Tibial artery (tissue), 4 donors: ENCODE data around the gene MAL.

Source experiments
- DNase-seq, 2 donors: peaks; one replicate each; pipeline ENCODE4 v3.0.0-alpha.2; 2019
- H3K27ac ChIP-seq, 2 donors: fragments of 200-600 bp; sonication (generic) in 1 of 2; 1 replicate in 1 of 2; 2 replicates in 1 of 2; pipeline ENCODE4 v1.5.1; 2018 to 2019; ENCODE audit warnings: mild to moderate bottlenecking in 1 of 2
- H3K27me3 ChIP-seq, 2 donors: fragments of 200-600 bp; sonication (generic) in 1 of 2; one replicate each; pipeline versions ENCODE4 v1.5.1 to v1.6.0; 2016 to 2019
- H3K36me3 ChIP-seq, 3 donors: fragments of 200-600 bp; sonication (generic) in 2 of 3; one replicate each; pipeline ENCODE4 v1.5.1; 2016 to 2019; ENCODE audit warnings: mild to moderate bottlenecking in 2 of 3
- H3K4me1 ChIP-seq, 4 donors: fragments of 200-600 bp; sonication (generic) in 2 of 4; 1 replicate in 3 of 4; 2 replicates in 1 of 4; pipeline ENCODE4 v1.5.1; 2016 to 2019
- H3K4me3 ChIP-seq, 2 donors: fragments of 200-600 bp; sonication (generic) in 1 of 2; 1 replicate in 1 of 2; 2 replicates in 1 of 2; pipeline ENCODE4 v1.5.1; 2018 to 2019; ENCODE audit warnings: mild to moderate bottlenecking in 2 of 2
- H3K9me3 ChIP-seq, 3 donors: fragments of 200-600 bp; sonication (generic) in 1 of 3; one replicate each; pipeline ENCODE4 v1.5.1; 2016 to 2019
- CTCF ChIP-seq, 2 experiments: fragments of 200-600 bp in 1 of 2; fragments of 450-650 bp in 1 of 2; IDR thresholded peaks; one replicate each; pipeline ENCODE4 v1.5.1; 2017 to 2019; ENCODE audit warnings: antibody characterized with exemption in 2 of 2, mild to moderate bottlenecking in 1 of 2, moderate library complexity in 1 of 2
- intact Hi-C: fragments of 100-400 bp; cut with DNase I; formaldehyde crosslinking; loops from one replicate; pipeline ENCODE4 v1.15.0; 2023; ENCODE audit warnings: low total_unique reads

The MAL gene

GRCh38 chr2:95032341-95032740 lies 6.8 kb downstream of the MAL start:
- intact Hi-C loops = no loop called here
- TF ChIP-seq CTCF (IDR thresholded peaks at IDR 0.05) = no peak
- Histone ChIP-seq H3K4me1 (no peaks in the 10 kb centered on the region), H3K27ac (no peak overlapping the region), H3K36me3 (no peaks in the 10 kb centered on the region), H3K27me3 (peaks cover 0 to 72% of the 10 kb centered on the region in 2 donors), H3K9me3 (no peaks in the 10 kb centered on the region), H3K4me3 (no peak overlapping the region)
- DNase-seq = no peak

GRCh38 chr2:95032868-95033603 lies 7.5 kb downstream of the MAL start:
- peaks cover 0 to 65% of the 10 kb centered on the region in 2 donors for H3K27me3 ChIP-seq
- H3K27ac ChIP-seq = no peak overlapping the region
- H3K4me3 ChIP-seq = no peak overlapping the region
- TF ChIP-seq CTCF (IDR thresholded peaks at IDR 0.05) = no peak
- H3K36me3 ChIP-seq = no peaks in the 10 kb centered on the region
- intact Hi-C loops = no loop called here
- DNase-seq = no peak
- no peaks in the 10 kb centered on the region for H3K4me1 ChIP-seq
- no peaks in the 10 kb centered on the region for H3K9me3 ChIP-seq

DNA sequence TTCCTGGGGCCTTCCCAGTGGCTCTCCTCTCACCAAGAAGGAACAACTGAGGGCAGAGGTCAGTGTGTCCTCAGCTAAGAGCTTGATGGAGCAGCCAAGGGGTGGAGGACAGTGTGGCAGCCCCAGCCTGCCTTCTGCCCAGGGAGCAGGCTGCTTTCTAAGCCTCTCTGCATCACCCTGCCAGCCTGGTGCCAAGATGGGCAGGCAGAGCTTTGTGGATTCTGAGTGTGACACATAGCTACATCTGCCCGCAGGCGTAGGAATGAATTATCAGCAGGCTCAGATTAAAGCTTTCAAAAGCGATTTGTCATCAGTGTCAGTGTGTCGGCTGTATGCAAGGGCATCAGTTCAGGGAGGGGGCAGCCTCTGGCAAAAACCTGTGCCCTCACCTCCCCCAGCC lies 8.7 kb downstream of the MAL start:
- peaks cover 0 to 55% of the 10 kb centered on the region in 2 donors for H3K27me3 ChIP-seq
- intact Hi-C loops = no loop called here
- H3K27ac ChIP-seq = no peak overlapping the region
- no peak overlapping the region for H3K4me3 ChIP-seq
- no peak for DNase-seq
- TF ChIP-seq CTCF (IDR thresholded peaks at IDR 0.05) = no peak
- no peaks in the 10 kb centered on the region for H3K36me3 ChIP-seq
- H3K9me3 ChIP-seq = no peaks in the 10 kb centered on the region
- no peaks in the 10 kb centered on the region for H3K4me1 ChIP-seq

- Histone ChIP-seq H3K9me3 (no peaks in the 10 kb centered on the region), H3K4me1 (no peaks in the 10 kb centered on the region), H3K36me3 (no peaks in the 10 kb centered on the region), H3K27ac (no peak overlapping the region), H3K4me3 (no peak overlapping the region), H3K27me3 (peaks cover 0 to 51% of the 10 kb centered on the region in 2 donors)
- intact Hi-C loops = no loop called here
- TF ChIP-seq CTCF (IDR thresholded peaks at IDR 0.05) = no peak
- no peak for DNase-seq
These were observed 9.3 kb downstream of the MAL start for GRCh38 chr2:95034818-95035217.

GRCh38 chr2:95036596-95037383 lies 11.3 kb downstream of the MAL start:
- intact Hi-C loops = no loop called here
- no peak for DNase-seq
- no peak for TF ChIP-seq CTCF (IDR thresholded peaks at IDR 0.05)
- Histone ChIP-seq H3K4me1 (no peaks in the 10 kb centered on the region), H3K27ac (no peak overlapping the region), H3K4me3 (no peak overlapping the region), H3K27me3 (peaks cover 0 to 31% of the 10 kb centered on the region in 2 donors), H3K36me3 (no peaks in the 10 kb centered on the region), H3K9me3 (no peaks in the 10 kb centered on the region)
